Measurements from ENCODE around the gene ATP11A.

DNA sequence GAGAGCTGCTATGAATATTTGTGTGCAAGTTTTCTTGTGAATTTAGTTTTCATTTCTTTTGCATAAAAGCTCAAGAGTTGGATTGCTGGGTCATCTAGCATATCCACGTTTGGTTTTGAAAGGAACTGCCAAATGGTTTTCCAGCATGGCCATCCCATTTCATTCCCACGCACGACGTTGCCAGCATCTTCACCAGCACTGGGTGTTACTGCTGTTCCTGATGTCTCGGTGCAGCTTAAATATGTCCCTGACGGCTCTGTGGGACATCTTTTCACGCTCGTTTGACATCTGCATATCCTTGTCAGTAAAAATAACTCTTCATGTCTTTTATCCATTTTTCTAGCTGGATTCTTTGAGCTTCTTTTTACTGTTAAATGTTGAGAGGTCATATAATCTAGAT lies 123.7 kb downstream of the ATP11A start:
- no peak for TF ChIP-seq YY1 (IDR thresholded peaks at IDR 0.05; ENCODE audit: insufficient read depth, insufficient read length)
- TF ChIP-seq ZNF274 (IDR thresholded peaks at IDR 0.05; ENCODE audit: low read depth, low read length): no peak
- no peak for TF ChIP-seq SUZ12 (IDR thresholded peaks at IDR 0.05; ENCODE audit: extremely low read depth, insufficient read depth, insufficient read length)

Measured in NT2/D1 (cell line).